HEK293T (cell line): ENCODE data around the gene MACROD2.

Experiments
- ELF4 ChIP-seq: fragments of 450-650 bp; IDR thresholded peaks from 2 replicates; pipeline ENCODE4 v1.6.1; 2017; ENCODE audit warnings: antibody characterized with exemption
- FOXA1 ChIP-seq: fragments of 450-650 bp; IDR thresholded peaks from 2 replicates; pipeline ENCODE4 v1.6.1; 2016; ENCODE audit warnings: mild to moderate bottlenecking
- FOXM1 ChIP-seq: fragments of 450-650 bp; IDR thresholded peaks from 2 replicates; pipeline ENCODE4 v1.6.1; 2017; ENCODE audit warnings: mild to moderate bottlenecking, borderline replicate concordance
- HDGF ChIP-seq: fragments of 450-650 bp; IDR thresholded peaks from 2 replicates; pipeline ENCODE4 v1.6.1; 2017; ENCODE audit warnings: antibody characterized with exemption, borderline replicate concordance
- L3MBTL2 ChIP-seq: fragments of 450-650 bp; conservative IDR thresholded peaks from 2 replicates; pipeline ENCODE4 v1.6.1; 2016; ENCODE audit warnings: mild to moderate bottlenecking
- LEF1 ChIP-seq: fragments of 450-650 bp; IDR thresholded peaks from 2 replicates; pipeline ENCODE4 v1.6.1; 2017; ENCODE audit warnings: mild to moderate bottlenecking, borderline replicate concordance
- PKNOX1 ChIP-seq: fragments of 450-650 bp; IDR thresholded peaks from 2 replicates; pipeline ENCODE4 v1.6.1; 2016
- TARDBP ChIP-seq: fragments of 450-650 bp; IDR thresholded peaks from 2 replicates; pipeline ENCODE4 v1.6.1; 2016

DNA sequence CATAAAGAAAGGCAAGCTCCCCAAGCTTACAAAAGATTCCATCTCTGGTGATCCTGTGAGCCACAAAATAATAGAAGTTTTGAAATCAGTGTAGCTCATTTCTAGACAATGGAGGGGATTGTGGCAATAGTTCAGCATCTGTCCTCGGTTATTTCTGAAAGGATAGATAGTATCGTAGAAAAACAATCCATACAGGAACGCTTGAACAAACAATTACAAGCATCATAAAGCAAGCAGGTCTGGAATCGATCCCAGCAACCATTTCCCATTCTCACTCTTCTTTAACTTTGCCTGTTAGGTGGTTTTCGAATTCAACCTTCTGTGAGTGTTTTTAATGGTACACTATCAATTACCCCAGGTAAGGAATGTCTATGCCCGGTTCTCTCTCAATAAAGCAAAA lies 1646.8 kb downstream of the MACROD2 start:
- TF ChIP-seq HDGF (no peak), FOXA1 (no peak), FOXM1 (no peak), TARDBP (no peak), L3MBTL2 (no peak), PKNOX1 (no peak), ELF4 (no peak), LEF1 (no peak)
